KOPT-K1 (cell line): ENCODE data around the gene RASSF1.

Experiments
- H3K27ac ChIP-seq: fragments of 200-600 bp; sonication (generic); 2 replicates; pipeline ENCODE4 v1.5.1; 2016; ENCODE audit warnings: antibody characterized with exemption, mild to moderate bottlenecking, low read depth, low read length; ENCODE audit not compliant: poor library complexity, severe bottlenecking
- H3K36me3 ChIP-seq: fragments of 200-600 bp; sonication (generic); 2 replicates; pipeline ENCODE4 v1.5.1; 2017; ENCODE audit warnings: antibody characterized with exemption, mild to moderate bottlenecking, low read length, moderate library complexity; ENCODE audit not compliant: insufficient read depth
- H3K9me3 ChIP-seq: fragments of 200-600 bp; sonication (generic); 2 replicates; pipeline ENCODE4 v1.5.1; 2017; ENCODE audit warnings: antibody characterized with exemption, low read length, mild to moderate bottlenecking; ENCODE audit not compliant: insufficient read depth, poor library complexity, severe bottlenecking

Gene RASSF1, protein sequence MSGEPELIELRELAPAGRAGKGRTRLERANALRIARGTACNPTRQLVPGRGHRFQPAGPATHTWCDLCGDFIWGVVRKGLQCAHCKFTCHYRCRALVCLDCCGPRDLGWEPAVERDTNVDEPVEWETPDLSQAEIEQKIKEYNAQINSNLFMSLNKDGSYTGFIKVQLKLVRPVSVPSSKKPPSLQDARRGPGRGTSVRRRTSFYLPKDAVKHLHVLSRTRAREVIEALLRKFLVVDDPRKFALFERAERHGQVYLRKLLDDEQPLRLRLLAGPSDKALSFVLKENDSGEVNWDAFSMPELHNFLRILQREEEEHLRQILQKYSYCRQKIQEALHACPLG

DNA sequence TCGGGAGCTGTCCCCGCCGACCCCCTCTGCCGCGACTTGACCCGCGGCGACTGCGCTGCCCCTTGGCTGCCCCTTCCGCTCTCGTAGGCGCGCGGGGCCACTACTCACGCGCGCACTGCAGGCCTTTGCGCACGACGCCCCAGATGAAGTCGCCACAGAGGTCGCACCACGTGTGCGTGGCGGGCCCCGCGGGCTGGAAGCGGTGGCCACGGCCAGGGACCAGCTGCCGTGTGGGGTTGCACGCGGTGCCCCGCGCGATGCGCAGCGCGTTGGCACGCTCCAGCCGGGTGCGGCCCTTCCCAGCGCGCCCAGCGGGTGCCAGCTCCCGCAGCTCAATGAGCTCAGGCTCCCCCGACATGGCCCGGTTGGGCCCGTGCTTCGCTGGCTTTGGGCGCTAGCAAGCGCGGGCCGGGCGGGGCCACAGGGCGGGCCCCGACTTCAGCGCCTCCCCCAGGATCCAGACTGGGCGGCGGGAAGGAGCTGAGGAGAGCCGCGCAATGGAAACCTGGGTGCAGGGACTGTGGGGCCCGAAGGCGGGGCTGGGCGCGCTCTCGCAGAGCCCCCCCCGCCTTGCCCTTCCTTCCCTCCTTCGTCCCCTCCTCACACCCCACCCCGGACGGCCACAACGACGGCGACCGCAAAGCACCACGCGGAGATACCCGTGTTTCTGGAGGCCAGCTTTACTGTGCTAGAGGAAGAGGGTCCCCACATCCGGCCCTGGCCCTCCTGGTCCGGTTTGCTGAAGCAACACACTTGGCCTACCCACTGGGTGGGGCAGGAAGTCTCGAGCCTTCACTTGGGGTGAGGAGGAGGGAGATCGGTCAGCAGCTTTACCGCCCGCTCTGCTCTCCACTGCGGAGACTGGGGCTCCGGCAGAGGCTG, at the start of gene RASSF1:
Gene RASSF1 (minus strand): TSS at position 389 of the 882 bp plus-strand sequence. CDS start 31 bp downstream, at position 358.
- Histone ChIP-seq H3K36me3 (0 out of 2 replicates have a peak, but pooled peaks cover 2% of the 10 kb centered on the region), H3K9me3 (no peaks in the 10 kb centered on the region), H3K27ac (no peak within 1 kb of the TSS)

DNA sequence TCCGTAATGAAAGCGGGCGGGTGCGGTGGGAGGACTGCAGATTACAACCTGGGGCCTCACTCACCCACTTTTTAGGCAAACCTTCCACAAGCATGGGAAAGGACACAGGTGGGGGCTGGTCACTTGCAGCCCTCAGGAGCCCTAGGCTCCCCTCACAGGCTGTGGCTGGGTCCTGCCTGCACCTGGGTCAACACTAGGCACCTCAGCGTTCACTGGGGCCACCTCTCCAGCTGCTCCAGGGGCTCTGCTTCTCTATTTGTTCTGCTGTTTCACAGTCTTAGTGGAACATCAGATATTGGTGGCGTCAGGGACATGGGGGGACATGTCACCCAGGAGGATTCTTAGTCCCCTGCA, 48.8 kb upstream of the RASSF1 start:
- Histone ChIP-seq H3K36me3 (no peaks in the 10 kb centered on the region), H3K9me3 (no peaks in the 10 kb centered on the region), H3K27ac (no peak overlapping the region)

DNA sequence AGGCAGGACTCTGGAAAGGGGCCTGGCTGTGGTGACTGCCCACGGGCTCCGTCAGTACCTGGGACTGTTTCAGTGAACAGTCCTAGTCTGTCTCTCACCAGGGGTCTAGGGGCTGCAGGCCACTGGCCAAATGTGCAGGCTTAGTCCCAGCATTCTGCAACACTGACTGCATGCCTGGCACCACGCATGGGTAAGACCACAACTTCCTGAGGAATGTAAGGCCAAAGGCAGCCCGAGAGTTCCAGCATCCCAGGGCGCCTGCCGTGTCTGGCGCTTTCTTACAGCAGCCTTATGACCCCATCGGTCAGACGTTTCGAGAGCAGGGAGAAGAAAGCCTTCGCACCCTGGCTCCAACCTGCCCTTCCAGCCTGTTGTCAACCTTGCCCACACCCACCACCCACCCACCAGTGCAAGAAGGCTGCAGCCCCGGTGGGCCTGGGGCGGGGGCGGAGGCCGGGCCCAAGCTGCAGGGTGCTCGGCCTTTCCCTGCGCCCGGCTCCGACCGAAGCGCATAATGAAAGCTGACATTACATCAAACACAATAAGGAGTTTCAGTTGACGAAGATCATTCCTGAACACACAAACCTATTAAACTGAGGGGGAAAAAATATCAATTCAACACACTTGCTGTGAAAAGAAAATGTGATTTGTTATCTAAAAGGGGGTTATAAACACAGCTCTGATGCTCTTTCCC, 48.2 kb upstream of the RASSF1 start:
- Histone ChIP-seq H3K9me3 (no peaks in the 10 kb centered on the region), H3K27ac (no peak overlapping the region), H3K36me3 (no peaks in the 10 kb centered on the region)

DNA sequence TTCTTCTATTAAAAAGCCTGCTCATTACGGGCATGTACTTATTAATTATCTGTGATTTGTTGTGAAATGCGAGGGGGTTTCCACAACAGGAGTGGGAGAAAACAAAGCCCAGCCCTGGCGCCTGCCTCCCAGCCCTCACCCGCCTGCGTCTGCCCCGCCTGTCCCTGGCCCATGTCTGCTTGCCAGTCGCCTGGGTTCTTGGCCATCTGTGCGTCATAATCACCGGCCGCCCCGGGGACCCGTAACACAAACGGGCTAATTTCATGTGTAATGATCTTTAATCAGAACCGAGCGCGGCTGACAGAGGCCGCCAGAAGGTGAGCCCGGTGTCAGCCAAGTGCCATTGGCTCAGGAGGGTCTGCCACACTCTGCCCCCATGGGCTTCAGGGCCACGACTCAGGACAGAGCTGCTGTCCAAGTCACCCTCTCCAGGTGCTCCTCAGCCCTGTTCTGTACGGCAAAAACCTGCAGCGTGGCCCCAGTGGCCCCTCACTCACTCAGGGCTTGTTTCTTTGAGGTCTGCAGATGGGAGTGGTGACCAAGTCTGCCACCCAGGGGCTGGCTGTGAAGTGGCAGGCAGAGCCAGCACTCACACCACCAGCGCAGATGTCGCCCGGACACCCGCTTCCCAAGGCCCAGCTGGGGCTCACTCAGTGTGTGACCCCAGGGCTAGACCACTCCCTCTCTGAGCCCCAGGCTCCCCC, 47.5 kb upstream of the RASSF1 start:
- no peak overlapping the region for H3K27ac ChIP-seq
- H3K36me3 ChIP-seq = no peaks in the 10 kb centered on the region
- no peaks in the 10 kb centered on the region for H3K9me3 ChIP-seq

- no peaks in the 10 kb centered on the region for H3K36me3 ChIP-seq
- H3K9me3 ChIP-seq = no peaks in the 10 kb centered on the region
- no peak overlapping the region for H3K27ac ChIP-seq
Measured at GRCh38 chr3:50385754-50386153, 45.1 kb upstream of the RASSF1 start.

DNA sequence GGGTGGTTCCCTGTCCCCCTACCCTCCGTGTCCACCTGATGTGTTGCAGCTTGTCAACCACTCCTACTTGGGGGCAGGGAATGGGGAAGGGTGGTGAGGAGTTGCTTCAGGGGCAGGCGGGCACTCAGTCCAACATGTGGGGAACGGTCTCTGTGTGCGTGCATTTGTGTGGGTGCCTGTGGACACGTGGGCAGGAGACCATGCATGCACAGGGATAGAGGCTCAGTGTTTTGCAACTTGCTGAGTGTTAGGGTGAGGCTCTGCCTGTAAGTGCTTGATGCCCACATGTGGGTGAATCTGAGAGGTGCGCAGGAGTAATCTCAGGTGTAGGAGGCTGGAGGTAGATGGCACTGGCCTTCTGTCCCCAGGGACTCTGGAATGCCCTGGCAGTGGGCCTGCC, 43.1 kb upstream of the RASSF1 start:
- no peaks in the 10 kb centered on the region for H3K36me3 ChIP-seq
- no peaks in the 10 kb centered on the region for H3K9me3 ChIP-seq
- H3K27ac ChIP-seq = no peak overlapping the region

GRCh38 chr3:50382722-50383121, 42.1 kb upstream of the RASSF1 start:
- Histone ChIP-seq H3K36me3 (no peaks in the 10 kb centered on the region), H3K9me3 (no peaks in the 10 kb centered on the region), H3K27ac (no peak overlapping the region)

DNA sequence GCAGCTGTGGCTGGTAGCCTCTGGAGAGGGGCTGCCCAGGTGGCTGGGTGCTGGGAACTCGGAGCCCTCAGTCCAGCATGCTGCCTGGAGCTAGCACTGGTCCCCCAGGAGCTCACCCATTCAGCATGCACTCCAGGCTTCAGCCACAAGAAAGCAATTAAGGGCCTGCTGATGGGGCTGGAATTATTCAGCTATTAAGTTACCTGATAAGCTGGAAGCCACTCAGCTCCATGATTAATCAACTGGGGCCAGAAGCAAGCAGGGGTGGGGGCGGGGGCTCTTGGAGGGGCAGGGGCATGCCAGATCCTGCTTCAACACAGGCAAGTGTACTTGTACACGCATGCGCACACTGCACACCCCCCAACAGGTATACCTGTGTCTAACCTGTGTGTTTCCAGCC, 40.7 kb upstream of the RASSF1 start:
- Histone ChIP-seq H3K36me3 (no peaks in the 10 kb centered on the region), H3K27ac (no peak overlapping the region), H3K9me3 (no peaks in the 10 kb centered on the region)

DNA sequence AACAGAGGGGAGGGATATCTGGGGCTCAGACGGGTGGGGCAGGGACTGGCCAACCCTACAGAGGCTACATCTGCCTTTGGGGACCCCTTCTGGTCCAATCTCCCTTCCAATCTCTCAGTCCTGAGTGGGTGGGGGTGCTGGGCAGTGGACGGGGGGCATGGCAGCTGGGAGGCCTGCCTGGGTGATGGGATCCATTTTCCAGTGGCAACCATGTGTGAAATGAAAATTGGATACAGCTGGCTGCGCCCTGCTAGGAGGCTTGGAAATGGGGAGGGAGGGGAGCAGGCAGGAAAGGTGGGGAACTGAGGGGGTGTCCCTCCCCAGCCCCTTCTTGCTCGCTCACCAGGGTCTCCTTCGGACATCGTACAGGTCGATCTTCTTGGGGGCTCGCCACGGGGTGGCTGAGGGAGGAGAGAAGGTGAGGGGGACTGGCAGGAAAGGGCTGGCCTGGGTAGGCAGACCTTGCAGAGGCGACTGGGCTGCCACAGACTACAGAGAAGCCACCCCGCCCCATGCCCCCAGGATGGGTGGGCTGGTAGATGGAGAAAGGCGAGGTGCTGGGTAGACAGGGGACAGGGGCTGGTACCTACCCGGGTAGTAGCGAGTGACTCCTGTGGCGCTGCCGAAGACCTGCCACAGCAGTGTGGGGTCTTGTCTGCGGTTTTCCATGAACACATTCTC, 39.9 kb upstream of the RASSF1 start:
- Histone ChIP-seq H3K27ac (no peak overlapping the region), H3K36me3 (no peaks in the 10 kb centered on the region), H3K9me3 (no peaks in the 10 kb centered on the region)

- Histone ChIP-seq H3K27ac (no peak overlapping the region), H3K9me3 (no peaks in the 10 kb centered on the region), H3K36me3 (no peaks in the 10 kb centered on the region)
Measured at GRCh38 chr3:50378757-50379156, 38.1 kb upstream of the RASSF1 start.

DNA sequence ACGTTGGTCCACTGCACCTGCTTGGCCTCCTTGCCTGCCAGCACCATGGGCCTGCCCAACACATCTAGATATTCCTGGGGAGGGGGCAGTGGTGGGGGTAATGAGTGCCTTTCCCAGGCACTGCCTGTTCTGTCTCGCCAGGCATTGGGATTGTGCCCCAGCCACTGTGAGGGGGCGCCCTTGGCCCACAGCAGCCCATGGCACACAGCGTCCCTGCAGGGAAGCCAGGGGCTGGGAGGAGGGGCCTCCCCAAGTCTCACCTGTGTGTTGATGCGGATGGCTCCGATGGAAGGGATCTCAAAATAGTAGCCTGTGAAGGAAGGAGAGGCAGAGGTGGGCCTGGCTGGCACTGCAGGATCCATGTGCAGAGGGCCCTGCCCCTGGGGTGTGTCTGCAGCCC, 37.4 kb upstream of the RASSF1 start:
- Histone ChIP-seq H3K9me3 (no peaks in the 10 kb centered on the region), H3K27ac (no peak overlapping the region), H3K36me3 (no peaks in the 10 kb centered on the region)

DNA sequence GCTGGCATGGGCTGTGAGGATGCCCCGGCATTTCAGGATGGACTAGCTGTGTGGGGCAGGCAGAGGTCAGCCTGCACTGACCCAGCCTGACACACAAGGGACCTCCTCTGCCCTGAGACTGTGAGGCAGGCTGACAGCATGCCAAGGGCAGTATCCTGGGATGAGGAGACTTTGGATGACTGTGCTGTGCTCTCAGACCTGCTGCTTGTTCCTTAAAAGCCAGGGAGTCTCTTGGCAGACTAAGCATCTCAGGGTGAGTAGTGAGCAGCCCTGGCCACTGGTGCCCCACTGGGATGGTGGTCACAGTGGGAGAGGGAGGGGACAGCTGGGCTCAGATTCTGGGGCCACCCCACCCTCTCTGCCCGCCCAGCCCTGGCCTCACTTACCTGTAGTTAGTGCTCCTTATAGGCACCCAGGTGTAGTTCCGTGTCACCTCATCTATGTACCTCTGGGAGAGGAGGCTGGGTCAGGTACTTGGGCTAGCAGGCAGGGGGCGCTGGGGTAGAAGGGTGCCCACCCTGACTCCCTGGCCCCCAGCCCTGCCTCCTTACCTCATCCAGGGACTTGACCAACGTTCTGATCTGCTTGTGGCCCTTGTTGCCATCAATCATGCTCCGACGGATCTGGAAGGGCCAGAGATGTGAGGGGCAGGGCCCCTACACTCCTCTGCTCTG, 34.8 kb upstream of the RASSF1 start:
- Histone ChIP-seq H3K27ac (no peak overlapping the region), H3K36me3 (no peaks in the 10 kb centered on the region), H3K9me3 (no peaks in the 10 kb centered on the region)

- H3K27ac ChIP-seq = no peak overlapping the region
- H3K36me3 ChIP-seq = no peaks in the 10 kb centered on the region
- no peaks in the 10 kb centered on the region for H3K9me3 ChIP-seq
Measured at GRCh38 chr3:50374363-50375257, 34.0 kb upstream of the RASSF1 start.
